Esophagus muscularis mucosa (tissue), 4 donors: ENCODE results near the gene ZNF101. TPM values are rescaled to one million over a fixed set of nuclear protein-coding genes. Genes with fewer than 3 reads are reported as not detected.
"Not testable (repeated sequence)": the region's sequence is repeated elsewhere in the genome, so short reads cannot be mapped to it uniquely, and the experiment has no call there.

Source experiments
- DNase-seq: peaks from one replicate; pipeline ENCODE4 v3.0.0-alpha.2; 2017; ENCODE audit errors: extremely low spot score
- H3K27ac ChIP-seq, 4 donors: fragments of 200-600 bp; sonication (generic); replicated peaks in 1 of 4; 1 replicate in 3 of 4; 2 replicates in 1 of 4; pipeline ENCODE4 v1.5.1; 2016 to 2019; ENCODE audit warnings: mild to moderate bottlenecking in 1 of 4
- H3K27me3 ChIP-seq, 4 donors: fragments of 200-600 bp; sonication (generic); one replicate each; pipeline versions ENCODE4 v1.5.1 to v1.6.0; 2016 to 2019
- H3K36me3 ChIP-seq, 4 donors: fragments of 200-600 bp; sonication (generic); one replicate each; pipeline ENCODE4 v1.5.1; 2016 to 2019
- H3K4me1 ChIP-seq, 4 donors: fragments of 200-600 bp; sonication (generic); one replicate each; pipeline ENCODE4 v1.5.1; 2016 to 2019
- H3K4me3 ChIP-seq, 4 donors: fragments of 200-600 bp; sonication (generic); 1 replicate in 2 of 4; 2 replicates in 2 of 4; pipeline ENCODE4 v1.5.1; 2016 to 2019; ENCODE audit warnings: mild to moderate bottlenecking in 4 of 4, moderate library complexity in 1 of 4
- H3K9me3 ChIP-seq, 4 donors: fragments of 200-600 bp; sonication (generic); 1 replicate in 3 of 4; 2 replicates in 1 of 4; pipeline ENCODE4 v1.5.1; 2016 to 2019
- CTCF ChIP-seq, 3 experiments: fragments of 200-600 bp in 2 of 3; fragments of 450-650 bp in 1 of 3; sonication (generic) in 2 of 3; IDR thresholded peaks; one replicate each; pipeline ENCODE4 v1.5.1; 2017 to 2019; ENCODE audit warnings: antibody characterized with exemption in 3 of 3, mild to moderate bottlenecking in 2 of 3, moderate library complexity in 1 of 3
- EP300 ChIP-seq: sonication (generic); formaldehyde crosslinking; IDR thresholded peaks from one replicate; pipeline ENCODE4 v1.6.1; 2017; ENCODE audit warnings: antibody characterized with exemption
- POLR2A ChIP-seq: fragments of 450-650 bp; IDR thresholded peaks from one replicate; pipeline ENCODE4 v1.6.1; 2017; ENCODE audit warnings: antibody characterized with exemption, moderate library complexity, mild to moderate bottlenecking, low read depth
- POLR2AphosphoS5 ChIP-seq, 2 donors: sonication (generic); formaldehyde crosslinking; IDR thresholded peaks; one replicate each; pipeline ENCODE4 v1.6.1; 2017; ENCODE audit warnings: antibody characterized with exemption in 2 of 2
- WGBS: methylation state at CpG from one replicate; pipeline ENCODE4 v1.1.5; 2018; 5-methylcytosine and 5-hydroxymethylcytosine counted together
- intact Hi-C: fragments of 100-400 bp; cut with DNase I; formaldehyde crosslinking; loops from one replicate; pipeline ENCODE4 v1.15.1; 2023
- total RNA-seq, 4 donors: library from RNA; depleted of rRNA; stranded (reverse); fragments of >200 nt; gene quantifications; one replicate each; pipeline versions ENCODE4 v1.1.0 to v1.2.1, GENCODE V29; 2016

ZNF101 gene
- total RNA-seq, 4 donors from 2014 or later = 4.5 to 7.1 (median 5.7) TPM

- H3K4me3 ChIP-seq = no peak overlapping the region
- H3K9me3 ChIP-seq = peaks cover 0 to 18% (median 15%) of the 10 kb centered on the region in 4 donors
- no peak for TF ChIP-seq POLR2AphosphoS5 (IDR thresholded peaks at IDR 0.05)
- TF ChIP-seq EP300 = no peak
- TF ChIP-seq CTCF (IDR thresholded peaks at IDR 0.05) = no peak
- TF ChIP-seq POLR2A = no peak
- H3K27ac ChIP-seq = no peak overlapping the region
- WGBS = 92% methylated on average over 3 of the region's 3 CpGs
- no peak for DNase-seq
- no peaks in the 10 kb centered on the region for H3K27me3 ChIP-seq
- no peaks in the 10 kb centered on the region for H3K4me1 ChIP-seq
- no peaks in the 10 kb centered on the region for H3K36me3 ChIP-seq
- intact Hi-C loops = no loop called here
Observed at GRCh38 chr19:19687090-19687489, 18.5 kb downstream of the ZNF101 start.

DNA sequence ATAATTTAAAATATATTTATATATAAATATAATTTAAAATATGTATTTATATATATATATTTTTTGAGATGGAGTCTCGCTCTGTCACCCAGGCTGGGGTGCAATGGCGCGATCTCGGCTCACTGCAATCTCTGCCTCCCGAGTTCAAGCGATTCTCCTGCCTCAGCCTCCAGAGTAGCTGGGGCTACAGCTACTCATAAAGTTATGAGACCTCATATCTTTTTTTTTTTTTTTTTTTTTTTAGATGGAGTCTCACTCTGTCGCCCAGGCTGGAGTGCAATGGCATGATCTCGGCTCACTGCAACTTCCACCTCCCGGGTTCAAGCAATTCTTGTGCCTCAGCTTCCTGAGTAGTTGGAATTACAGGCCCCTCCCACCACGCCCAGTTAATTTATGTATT is 20.4 kb downstream of the ZNF101 start:
- H3K4me3 ChIP-seq, H3K36me3 ChIP-seq, DNase-seq, H3K4me1 ChIP-seq, H3K27ac ChIP-seq, intact Hi-C loops, H3K27me3 ChIP-seq: not testable (repeated sequence)
- H3K9me3 ChIP-seq = peaks cover 0 to 18% (median 15%) of the 10 kb centered on the region in 4 donors
- 98% methylated on average over 10 of the region's 10 CpGs for WGBS

- WGBS = 85% methylated on average over 8 of the region's 10 CpGs
- DNase-seq = no peak
- TF ChIP-seq CTCF (IDR thresholded peaks at IDR 0.05) (no peak), POLR2AphosphoS5 (IDR thresholded peaks at IDR 0.05) (no peak), POLR2A (no peak), EP300 (no peak)
Observed at GRCh38 chr19:19691683-19692082, 23.0 kb downstream of the ZNF101 start.

GRCh38 chr19:19696386-19696785 is 27.7 kb downstream of the ZNF101 start:
- no peak for TF ChIP-seq POLR2A
- TF ChIP-seq POLR2AphosphoS5 (IDR thresholded peaks at IDR 0.05) = no peak
- no peak for TF ChIP-seq EP300
- TF ChIP-seq CTCF (IDR thresholded peaks at IDR 0.05) = no peak
- DNase-seq = no peak
- no peaks in the 10 kb centered on the region for H3K4me1 ChIP-seq
- H3K36me3 ChIP-seq = peaks cover 0 to 13% (median 5%) of the 10 kb centered on the region in 4 donors
- H3K27me3 ChIP-seq = no peaks in the 10 kb centered on the region
- 38% methylated on average over 2 of the region's 2 CpGs for WGBS
- H3K4me3 ChIP-seq = no peak overlapping the region
- no peak overlapping the region for H3K27ac ChIP-seq
- intact Hi-C loops = no loop called here
- peaks cover 0 to 35% (median 26%) of the 10 kb centered on the region in 4 donors for H3K9me3 ChIP-seq

More at GRCh38 chr19:19691683-19692082, 23.0 kb downstream of the ZNF101 start:
- H3K36me3 ChIP-seq = no peaks in the 10 kb centered on the region
- no peak overlapping the region for H3K4me3 ChIP-seq
- no peaks in the 10 kb centered on the region for H3K27me3 ChIP-seq
- intact Hi-C loops = no loop called here
- no peaks in the 10 kb centered on the region for H3K4me1 ChIP-seq
- no peak overlapping the region for H3K27ac ChIP-seq
- H3K9me3 ChIP-seq = peaks cover 0 to 3% (median 0%) of the 10 kb centered on the region in 4 donors

GRCh38 chr19:19697589-19697988 is 28.9 kb downstream of the ZNF101 start:
- WGBS = 91% methylated on average over 5 of the region's 5 CpGs
- Histone ChIP-seq H3K27ac (no peak overlapping the region), H3K9me3 (peaks cover 0 to 45% (median 31%) of the 10 kb centered on the region in 4 donors), H3K4me1 (no peaks in the 10 kb centered on the region), H3K27me3 (no peaks in the 10 kb centered on the region), H3K4me3 (no peak overlapping the region), H3K36me3 (peaks cover 0 to 14% (median 5%) of the 10 kb centered on the region in 4 donors)
- no peak for DNase-seq
- TF ChIP-seq POLR2A = no peak
- TF ChIP-seq EP300 = no peak
- TF ChIP-seq POLR2AphosphoS5 (IDR thresholded peaks at IDR 0.05) = no peak
- TF ChIP-seq CTCF (IDR thresholded peaks at IDR 0.05) = no peak
- intact Hi-C loops = no loop called here

- H3K4me3 ChIP-seq, H3K4me1 ChIP-seq, intact Hi-C loops, H3K27me3 ChIP-seq, H3K27ac ChIP-seq, DNase-seq: not testable (repeated sequence)
- Histone ChIP-seq H3K36me3 (peaks cover 12 to 37% (median 25%) of the 10 kb centered on the region in 4 donors), H3K9me3 (peaks cover 2 to 74% (median 53%) of the 10 kb centered on the region in 4 donors)
- 89% methylated on average over 1 of the region's 1 CpG for WGBS
Observed at GRCh38 chr19:19700493-19700892, 31.9 kb downstream of the ZNF101 start.
